GM23338 (cell line): ENCODE measurements around the gene HSCB. TPM values are rescaled to one million over a fixed set of nuclear protein-coding genes. Genes with fewer than 3 reads are reported as not detected.
A peak's percentile ranks its signal among the peaks of the same experiment; 100 is the strongest.

Experiments
- ATAC-seq: fragments of 200-7000 bp; cut with Tn5 transposase; 3 replicates; pipeline ENCODE4 v1.9.1; 2020
- DNase-seq: peaks from one replicate; pipeline ENCODE4 v3.0.0-alpha.2; 2015; ENCODE audit warnings: low spot score
- H2AFZ ChIP-seq: fragments of 200-600 bp; sonication (generic); 2 replicates; pipeline ENCODE4 v1.8.0; 2016; ENCODE audit warnings: antibody characterized with exemption, mild to moderate bottlenecking, moderate library complexity
- H3F3A ChIP-seq: fragments of 200-600 bp; sonication (generic); replicated peaks from 2 replicates; pipeline ENCODE4 v1.8.0; 2017; ENCODE audit warnings: antibody characterized with exemption, mixed run types, low read depth
- H3K27ac ChIP-seq: fragments of 200-600 bp; sonication (generic); 2 replicates; pipeline ENCODE4 v1.6.1; 2016; ENCODE audit warnings: low read depth
- H3K27me3 ChIP-seq: fragments of 200-600 bp; sonication (generic); 2 replicates; pipeline ENCODE4 v1.8.0; 2016; ENCODE audit warnings: mild to moderate bottlenecking, mixed run types, moderate library complexity; ENCODE audit not compliant: insufficient read depth
- H3K36me3 ChIP-seq: fragments of 200-600 bp; sonication (generic); 2 replicates; pipeline ENCODE4 v1.8.0; 2016; ENCODE audit warnings: mild to moderate bottlenecking; ENCODE audit not compliant: insufficient read depth
- H3K4me1 ChIP-seq: fragments of 200-600 bp; sonication (generic); 2 replicates; pipeline ENCODE4 v1.8.0; 2016; ENCODE audit warnings: mild to moderate bottlenecking, moderate library complexity; ENCODE audit not compliant: insufficient read depth
- H3K4me2 ChIP-seq: fragments of 200-600 bp; sonication (generic); 2 replicates; pipeline ENCODE4 v1.7.1; 2017; ENCODE audit warnings: mixed run types
- H3K4me3 ChIP-seq: fragments of 200-600 bp; sonication (generic); 2 replicates; pipeline ENCODE4 v1.6.1; 2016; ENCODE audit warnings: mixed run types
- H3K79me2 ChIP-seq: fragments of 200-600 bp; sonication (generic); replicated peaks from 2 replicates; pipeline ENCODE4 v1.8.0; 2017; ENCODE audit warnings: mild to moderate bottlenecking; ENCODE audit not compliant: insufficient read depth
- H3K9me2 ChIP-seq: fragments of 200-600 bp; sonication (generic); 2 replicates; pipeline ENCODE4 v1.8.0; 2017; ENCODE audit not compliant: insufficient read depth
- H4K20me1 ChIP-seq: fragments of 200-600 bp; sonication (generic); replicated peaks from 2 replicates; pipeline ENCODE4 v1.8.0; 2017; ENCODE audit warnings: mild to moderate bottlenecking; ENCODE audit not compliant: insufficient read depth
- H3K27ac Mint-ChIP-seq: 2 replicates; pipeline ENCODE4 v1.8.0; 2020; ENCODE audit warnings: inconsistent platforms, mild to moderate bottlenecking, moderate library complexity, mixed read lengths
- H3K27me3 Mint-ChIP-seq: 3 replicates; pipeline ENCODE4 v1.8.0; 2022; ENCODE audit warnings: low read depth, mild to moderate bottlenecking, moderate library complexity, mixed read lengths, inconsistent platforms; ENCODE audit not compliant: insufficient read depth, poor library complexity
- H3K36me3 Mint-ChIP-seq: 3 replicates; pipeline ENCODE4 v1.8.0; 2021; ENCODE audit warnings: low read depth, mild to moderate bottlenecking, inconsistent platforms, moderate library complexity, mixed read lengths
- H3K4me1 Mint-ChIP-seq: 3 replicates; pipeline ENCODE4 v1.8.0; 2020; ENCODE audit warnings: mild to moderate bottlenecking, inconsistent platforms, mixed read lengths
- H3K4me3 Mint-ChIP-seq: 3 replicates; pipeline ENCODE4 v1.8.0; 2021; ENCODE audit warnings: moderate library complexity, mild to moderate bottlenecking, inconsistent platforms, mixed read lengths
- H3K9me3 Mint-ChIP-seq: 3 replicates; pipeline ENCODE4 v1.8.0; 2020; ENCODE audit warnings: moderate library complexity, mild to moderate bottlenecking, inconsistent platforms, mixed read lengths
- CREB1 ChIP-seq: fragments of 250-450 bp; sonication (Bioruptor Pico); IDR thresholded peaks from 2 replicates; pipeline ENCODE4 v1.5.0; 2020; ENCODE audit warnings: low read depth, mild to moderate bottlenecking, moderate library complexity
- EZH2 ChIP-seq: fragments of 200-600 bp; sonication (generic); IDR thresholded peaks from one replicate; pipeline ENCODE4 v1.8.0; 2017; ENCODE audit warnings: antibody characterized with exemption, mild to moderate bottlenecking, low read depth; ENCODE audit not compliant: unreplicated experiment
- EZH2phosphoT487 ChIP-seq: fragments of 200-600 bp; sonication (generic); IDR thresholded peaks from one replicate; pipeline ENCODE4 v1.8.1; 2018; ENCODE audit warnings: antibody characterized with exemption; ENCODE audit not compliant: unreplicated experiment
- JUNB ChIP-seq: IDR thresholded peaks from one replicate; pipeline ENCODE4 v1.6.1; 2016; ENCODE audit warnings: antibody characterized with exemption; ENCODE audit not compliant: unreplicated experiment
- NANOG ChIP-seq: IDR thresholded peaks from 2 replicates; pipeline ENCODE4 v1.6.1; 2016; ENCODE audit warnings: antibody characterized with exemption, borderline replicate concordance
- POLR2AphosphoS5 ChIP-seq: IDR thresholded peaks from 2 replicates; pipeline ENCODE4 v1.6.1; 2016; ENCODE audit warnings: antibody characterized with exemption, low read depth
- STAT1 ChIP-seq: IDR thresholded peaks from one replicate; pipeline ENCODE4 v1.6.1; 2016; ENCODE audit warnings: antibody characterized with exemption; ENCODE audit not compliant: unreplicated experiment
- ZNF114 ChIP-seq: fragments of 250-450 bp; sonication (Bioruptor Pico); IDR thresholded peaks from 2 replicates; pipeline ENCODE4 v1.5.0; 2020; ENCODE audit warnings: mild to moderate bottlenecking, moderate library complexity
- ZNF331 ChIP-seq: fragments of 250-450 bp; sonication (Bioruptor Pico); IDR thresholded peaks from 2 replicates; pipeline ENCODE4 v1.5.0; 2020; ENCODE audit warnings: low read depth, mild to moderate bottlenecking, moderate library complexity
- polyA plus RNA-seq: library from polyadenylated mRNA; unstranded; fragments of >200 nt; fragmentation: Nextera tagmentation; extraction: Ambion mirVana; gene quantifications from 2 replicates; pipeline ENCODE4 v1.2.1, GENCODE V29; 2016
- total RNA-seq: library from RNA; depleted of rRNA; stranded (reverse); fragments of >200 nt; shearing (Covaris generic); gene quantifications from 2 replicates; pipeline ENCODE4 v1.2.3, GENCODE V29; 2014
- TF ChIP-seq, protein P1 (sequence below), 2 experiments: fragments of 200-600 bp in 1 of 2; sonication (generic) in 1 of 2; conservative IDR thresholded peaks; 2 replicates each; pipeline versions ENCODE4 v1.5.1 to v1.6.1; 2016 to 2017; ENCODE audit warnings: antibody characterized with exemption in 2 of 2, low read depth in 2 of 2, mild to moderate bottlenecking in 2 of 2, moderate library complexity in 1 of 2
- TF ChIP-seq, protein P2 (sequence below): IDR thresholded peaks from 2 replicates; pipeline ENCODE4 v1.6.1; 2016; ENCODE audit warnings: antibody characterized with exemption
- TF ChIP-seq, protein P3 (sequence below): IDR thresholded peaks from one replicate; pipeline ENCODE4 v1.6.1; 2018; ENCODE audit warnings: antibody characterized with exemption; ENCODE audit not compliant: unreplicated experiment
- TF ChIP-seq, protein P4 (sequence below): fragments of 250-450 bp; sonication (Bioruptor Pico); IDR thresholded peaks from 2 replicates; pipeline ENCODE4 v1.5.0; 2020; ENCODE audit warnings: mild to moderate bottlenecking, moderate library complexity

HSCB gene
- total and polyA plus RNA-seq, 2 experiments from 2014 or later, result 18.6 to 30.9 TPM

DNA sequence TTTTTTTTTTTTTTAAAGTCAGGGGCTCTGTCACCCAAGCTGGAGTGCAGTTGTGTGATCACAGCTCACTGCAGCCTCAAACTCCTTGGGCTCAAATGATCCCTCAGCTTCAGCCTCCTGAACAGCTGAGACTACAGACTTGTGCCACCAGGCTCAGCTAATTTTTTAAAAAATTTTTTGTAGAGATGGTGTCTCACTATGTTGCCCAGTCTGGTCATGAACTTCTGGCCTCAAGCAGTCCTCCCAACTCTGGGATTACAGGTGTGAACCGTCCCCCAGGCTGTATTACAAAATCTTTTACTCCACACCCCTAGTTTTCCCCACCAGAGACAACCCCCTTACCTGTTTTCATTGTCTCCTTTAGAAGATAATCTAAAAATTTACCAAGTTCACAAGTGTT, 32.5 kb downstream of the HSCB start:
- Mint-ChIP-seq H3K27me3 (peaks cover 9% of the 10 kb centered on the region), H3K4me1 (peaks cover 5% of the 10 kb centered on the region), H3K36me3 (peaks cover 33% of the 10 kb centered on the region), H3K27ac (no peak overlapping the region), H3K4me3 (peak overlapping the region; percentile 46), H3K9me3 (peaks cover 2% of the 10 kb centered on the region; the same call in 1 of the 3 replicates)
- Histone ChIP-seq H3K9me2 (no peaks in the 10 kb centered on the region), H3K4me3 (no peak overlapping the region), H3K27ac (0 out of 2 replicates have a peak overlapping the region, but pooled peaks have one; percentile 50), H3K79me2 (peaks cover 62% of the 10 kb centered on the region), H3K4me2 (no peak overlapping the region), H2AFZ (no peak overlapping the region), H3F3A (no peaks in the 10 kb centered on the region), H4K20me1 (peaks cover 15% of the 10 kb centered on the region), H3K36me3 (0 out of 2 replicates have a peak, but pooled peaks cover 5% of the 10 kb centered on the region), H3K4me1 (no peaks in the 10 kb centered on the region), H3K27me3 (no peaks in the 10 kb centered on the region)
- no peak for DNase-seq
- no peak for TF ChIP-seq EZH2phosphoT487
- TF ChIP-seq, protein P1, sequence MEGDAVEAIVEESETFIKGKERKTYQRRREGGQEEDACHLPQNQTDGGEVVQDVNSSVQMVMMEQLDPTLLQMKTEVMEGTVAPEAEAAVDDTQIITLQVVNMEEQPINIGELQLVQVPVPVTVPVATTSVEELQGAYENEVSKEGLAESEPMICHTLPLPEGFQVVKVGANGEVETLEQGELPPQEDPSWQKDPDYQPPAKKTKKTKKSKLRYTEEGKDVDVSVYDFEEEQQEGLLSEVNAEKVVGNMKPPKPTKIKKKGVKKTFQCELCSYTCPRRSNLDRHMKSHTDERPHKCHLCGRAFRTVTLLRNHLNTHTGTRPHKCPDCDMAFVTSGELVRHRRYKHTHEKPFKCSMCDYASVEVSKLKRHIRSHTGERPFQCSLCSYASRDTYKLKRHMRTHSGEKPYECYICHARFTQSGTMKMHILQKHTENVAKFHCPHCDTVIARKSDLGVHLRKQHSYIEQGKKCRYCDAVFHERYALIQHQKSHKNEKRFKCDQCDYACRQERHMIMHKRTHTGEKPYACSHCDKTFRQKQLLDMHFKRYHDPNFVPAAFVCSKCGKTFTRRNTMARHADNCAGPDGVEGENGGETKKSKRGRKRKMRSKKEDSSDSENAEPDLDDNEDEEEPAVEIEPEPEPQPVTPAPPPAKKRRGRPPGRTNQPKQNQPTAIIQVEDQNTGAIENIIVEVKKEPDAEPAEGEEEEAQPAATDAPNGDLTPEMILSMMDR (conservative IDR thresholded peaks at IDR 0.05; ENCODE audit: low read depth in 2 of 2), result no peak
- TF ChIP-seq, protein P2, sequence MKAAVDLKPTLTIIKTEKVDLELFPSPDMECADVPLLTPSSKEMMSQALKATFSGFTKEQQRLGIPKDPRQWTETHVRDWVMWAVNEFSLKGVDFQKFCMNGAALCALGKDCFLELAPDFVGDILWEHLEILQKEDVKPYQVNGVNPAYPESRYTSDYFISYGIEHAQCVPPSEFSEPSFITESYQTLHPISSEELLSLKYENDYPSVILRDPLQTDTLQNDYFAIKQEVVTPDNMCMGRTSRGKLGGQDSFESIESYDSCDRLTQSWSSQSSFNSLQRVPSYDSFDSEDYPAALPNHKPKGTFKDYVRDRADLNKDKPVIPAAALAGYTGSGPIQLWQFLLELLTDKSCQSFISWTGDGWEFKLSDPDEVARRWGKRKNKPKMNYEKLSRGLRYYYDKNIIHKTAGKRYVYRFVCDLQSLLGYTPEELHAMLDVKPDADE, result no peak
- TF ChIP-seq, protein P3, sequence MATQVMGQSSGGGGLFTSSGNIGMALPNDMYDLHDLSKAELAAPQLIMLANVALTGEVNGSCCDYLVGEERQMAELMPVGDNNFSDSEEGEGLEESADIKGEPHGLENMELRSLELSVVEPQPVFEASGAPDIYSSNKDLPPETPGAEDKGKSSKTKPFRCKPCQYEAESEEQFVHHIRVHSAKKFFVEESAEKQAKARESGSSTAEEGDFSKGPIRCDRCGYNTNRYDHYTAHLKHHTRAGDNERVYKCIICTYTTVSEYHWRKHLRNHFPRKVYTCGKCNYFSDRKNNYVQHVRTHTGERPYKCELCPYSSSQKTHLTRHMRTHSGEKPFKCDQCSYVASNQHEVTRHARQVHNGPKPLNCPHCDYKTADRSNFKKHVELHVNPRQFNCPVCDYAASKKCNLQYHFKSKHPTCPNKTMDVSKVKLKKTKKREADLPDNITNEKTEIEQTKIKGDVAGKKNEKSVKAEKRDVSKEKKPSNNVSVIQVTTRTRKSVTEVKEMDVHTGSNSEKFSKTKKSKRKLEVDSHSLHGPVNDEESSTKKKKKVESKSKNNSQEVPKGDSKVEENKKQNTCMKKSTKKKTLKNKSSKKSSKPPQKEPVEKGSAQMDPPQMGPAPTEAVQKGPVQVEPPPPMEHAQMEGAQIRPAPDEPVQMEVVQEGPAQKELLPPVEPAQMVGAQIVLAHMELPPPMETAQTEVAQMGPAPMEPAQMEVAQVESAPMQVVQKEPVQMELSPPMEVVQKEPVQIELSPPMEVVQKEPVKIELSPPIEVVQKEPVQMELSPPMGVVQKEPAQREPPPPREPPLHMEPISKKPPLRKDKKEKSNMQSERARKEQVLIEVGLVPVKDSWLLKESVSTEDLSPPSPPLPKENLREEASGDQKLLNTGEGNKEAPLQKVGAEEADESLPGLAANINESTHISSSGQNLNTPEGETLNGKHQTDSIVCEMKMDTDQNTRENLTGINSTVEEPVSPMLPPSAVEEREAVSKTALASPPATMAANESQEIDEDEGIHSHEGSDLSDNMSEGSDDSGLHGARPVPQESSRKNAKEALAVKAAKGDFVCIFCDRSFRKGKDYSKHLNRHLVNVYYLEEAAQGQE, result no peak
- TF ChIP-seq NANOG, result no peak
- TF ChIP-seq EZH2, result no peak
- no peak for TF ChIP-seq ZNF114 (CRISPR knock-in tag)
- no peak for TF ChIP-seq JUNB
- no peak for TF ChIP-seq ZNF331
- TF ChIP-seq STAT1, result no peak
- TF ChIP-seq POLR2AphosphoS5, result no peak
- TF ChIP-seq, protein P4, sequence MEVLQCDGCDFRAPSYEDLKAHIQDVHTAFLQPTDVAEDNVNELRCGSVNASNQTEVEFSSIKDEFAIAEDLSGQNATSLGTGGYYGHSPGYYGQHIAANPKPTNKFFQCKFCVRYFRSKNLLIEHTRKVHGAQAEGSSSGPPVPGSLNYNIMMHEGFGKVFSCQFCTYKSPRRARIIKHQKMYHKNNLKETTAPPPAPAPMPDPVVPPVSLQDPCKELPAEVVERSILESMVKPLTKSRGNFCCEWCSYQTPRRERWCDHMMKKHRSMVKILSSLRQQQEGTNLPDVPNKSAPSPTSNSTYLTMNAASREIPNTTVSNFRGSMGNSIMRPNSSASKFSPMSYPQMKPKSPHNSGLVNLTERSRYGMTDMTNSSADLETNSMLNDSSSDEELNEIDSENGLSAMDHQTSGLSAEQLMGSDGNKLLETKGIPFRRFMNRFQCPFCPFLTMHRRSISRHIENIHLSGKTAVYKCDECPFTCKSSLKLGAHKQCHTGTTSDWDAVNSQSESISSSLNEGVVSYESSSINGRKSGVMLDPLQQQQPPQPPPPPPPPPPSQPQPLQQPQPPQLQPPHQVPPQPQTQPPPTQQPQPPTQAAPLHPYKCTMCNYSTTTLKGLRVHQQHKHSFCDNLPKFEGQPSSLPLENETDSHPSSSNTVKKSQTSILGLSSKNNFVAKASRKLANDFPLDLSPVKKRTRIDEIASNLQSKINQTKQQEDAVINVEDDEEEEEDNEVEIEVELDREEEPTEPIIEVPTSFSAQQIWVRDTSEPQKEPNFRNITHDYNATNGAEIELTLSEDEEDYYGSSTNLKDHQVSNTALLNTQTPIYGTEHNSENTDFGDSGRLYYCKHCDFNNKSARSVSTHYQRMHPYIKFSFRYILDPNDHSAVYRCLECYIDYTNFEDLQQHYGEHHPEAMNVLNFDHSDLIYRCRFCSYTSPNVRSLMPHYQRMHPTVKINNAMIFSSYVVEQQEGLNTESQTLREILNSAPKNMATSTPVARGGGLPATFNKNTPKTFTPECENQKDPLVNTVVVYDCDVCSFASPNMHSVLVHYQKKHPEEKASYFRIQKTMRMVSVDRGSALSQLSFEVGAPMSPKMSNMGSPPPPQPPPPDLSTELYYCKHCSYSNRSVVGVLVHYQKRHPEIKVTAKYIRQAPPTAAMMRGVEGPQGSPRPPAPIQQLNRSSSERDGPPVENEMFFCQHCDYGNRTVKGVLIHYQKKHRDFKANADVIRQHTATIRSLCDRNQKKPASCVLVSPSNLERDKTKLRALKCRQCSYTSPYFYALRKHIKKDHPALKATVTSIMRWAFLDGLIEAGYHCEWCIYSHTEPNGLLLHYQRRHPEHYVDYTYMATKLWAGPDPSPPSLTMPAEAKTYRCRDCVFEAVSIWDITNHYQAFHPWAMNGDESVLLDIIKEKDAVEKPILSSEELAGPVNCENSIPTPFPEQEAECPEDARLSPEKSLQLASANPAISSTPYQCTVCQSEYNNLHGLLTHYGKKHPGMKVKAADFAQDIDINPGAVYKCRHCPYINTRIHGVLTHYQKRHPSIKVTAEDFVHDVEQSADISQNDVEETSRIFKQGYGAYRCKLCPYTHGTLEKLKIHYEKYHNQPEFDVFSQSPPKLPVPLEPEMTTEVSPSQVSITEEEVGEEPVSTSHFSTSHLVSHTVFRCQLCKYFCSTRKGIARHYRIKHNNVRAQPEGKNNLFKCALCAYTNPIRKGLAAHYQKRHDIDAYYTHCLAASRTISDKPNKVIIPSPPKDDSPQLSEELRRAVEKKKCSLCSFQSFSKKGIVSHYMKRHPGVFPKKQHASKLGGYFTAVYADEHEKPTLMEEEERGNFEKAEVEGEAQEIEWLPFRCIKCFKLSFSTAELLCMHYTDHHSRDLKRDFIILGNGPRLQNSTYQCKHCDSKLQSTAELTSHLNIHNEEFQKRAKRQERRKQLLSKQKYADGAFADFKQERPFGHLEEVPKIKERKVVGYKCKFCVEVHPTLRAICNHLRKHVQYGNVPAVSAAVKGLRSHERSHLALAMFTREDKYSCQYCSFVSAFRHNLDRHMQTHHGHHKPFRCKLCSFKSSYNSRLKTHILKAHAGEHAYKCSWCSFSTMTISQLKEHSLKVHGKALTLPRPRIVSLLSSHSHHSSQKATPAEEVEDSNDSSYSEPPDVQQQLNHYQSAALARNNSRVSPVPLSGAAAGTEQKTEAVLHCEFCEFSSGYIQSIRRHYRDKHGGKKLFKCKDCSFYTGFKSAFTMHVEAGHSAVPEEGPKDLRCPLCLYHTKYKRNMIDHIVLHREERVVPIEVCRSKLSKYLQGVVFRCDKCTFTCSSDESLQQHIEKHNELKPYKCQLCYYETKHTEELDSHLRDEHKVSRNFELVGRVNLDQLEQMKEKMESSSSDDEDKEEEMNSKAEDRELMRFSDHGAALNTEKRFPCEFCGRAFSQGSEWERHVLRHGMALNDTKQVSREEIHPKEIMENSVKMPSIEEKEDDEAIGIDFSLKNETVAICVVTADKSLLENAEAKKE (CRISPR knock-in tag), result no peak
- TF ChIP-seq CREB1 (CRISPR knock-in tag), result no peak
- no peak for ATAC-seq
